Thyroid gland (tissue), 4 donors: ENCODE data around the gene HBA2. TPM values are rescaled to one million over a fixed set of nuclear protein-coding genes. Genes with fewer than 3 reads are reported as not detected.

Source experiments
- DNase-seq, 2 donors: peaks; one replicate each; pipeline ENCODE4 v3.0.0-alpha.2; 2019
- H3K27ac ChIP-seq, 3 donors: fragments of 200-600 bp; sonication (generic); 1 replicate in 2 of 3; 2 replicates in 1 of 3; pipeline ENCODE4 v1.5.1; 2016 to 2019; ENCODE audit warnings: mild to moderate bottlenecking in 1 of 3, moderate library complexity in 1 of 3
- H3K27me3 ChIP-seq: fragments of 200-600 bp; sonication (generic); one replicate; pipeline ENCODE4 v1.5.1; 2019
- H3K36me3 ChIP-seq, 2 donors: fragments of 200-600 bp; sonication (generic); one replicate each; pipeline ENCODE4 v1.5.1; 2016 to 2019
- H3K4me1 ChIP-seq, 2 donors: fragments of 200-600 bp; sonication (generic); one replicate each; pipeline ENCODE4 v1.5.1; 2017 to 2019
- H3K4me3 ChIP-seq, 3 donors: fragments of 200-600 bp; sonication (generic); replicated peaks in 1 of 3; 1 replicate in 2 of 3; 2 replicates in 1 of 3; pipeline ENCODE4 v1.5.1; 2016; ENCODE audit warnings: mild to moderate bottlenecking in 1 of 3
- H3K9me3 ChIP-seq: fragments of 200-600 bp; sonication (generic); one replicate; pipeline ENCODE4 v1.5.1; 2017
- CTCF ChIP-seq, 6 experiments: fragments of 200-600 bp in 3 of 6; fragments of 450-650 bp in 3 of 6; sonication (generic) in 3 of 6; IDR thresholded peaks; one replicate each; pipeline ENCODE4 v1.5.1; 2016 to 2019; ENCODE audit warnings: antibody characterized with exemption in 6 of 6, mild to moderate bottlenecking in 2 of 6, inconsistent platforms in 1 of 6, moderate library complexity in 1 of 6
- POLR2A ChIP-seq, 2 donors: fragments of 450-650 bp; IDR thresholded peaks; one replicate each; pipeline ENCODE4 v1.6.1; 2017; ENCODE audit warnings: antibody characterized with exemption in 2 of 2, mild to moderate bottlenecking in 2 of 2, moderate library complexity in 1 of 2
- WGBS, 2 donors: methylation state at CpG; one replicate each; pipeline ENCODE4 v1.1.5; 2017; 5-methylcytosine and 5-hydroxymethylcytosine counted together
- intact Hi-C: fragments of 100-400 bp; cut with DNase I; formaldehyde crosslinking; loops from one replicate; pipeline ENCODE4 v1.15.1; 2023
- total RNA-seq, 4 donors: library from RNA; depleted of rRNA; stranded (reverse); fragments of >200 nt; gene quantifications; one replicate each; pipeline ENCODE4 v1.2.3, GENCODE V29; 2016

The HBA2 gene
- total RNA-seq, 4 donors from 2014 or later: 21.2 to 136 (median 51.3) TPM

DNA sequence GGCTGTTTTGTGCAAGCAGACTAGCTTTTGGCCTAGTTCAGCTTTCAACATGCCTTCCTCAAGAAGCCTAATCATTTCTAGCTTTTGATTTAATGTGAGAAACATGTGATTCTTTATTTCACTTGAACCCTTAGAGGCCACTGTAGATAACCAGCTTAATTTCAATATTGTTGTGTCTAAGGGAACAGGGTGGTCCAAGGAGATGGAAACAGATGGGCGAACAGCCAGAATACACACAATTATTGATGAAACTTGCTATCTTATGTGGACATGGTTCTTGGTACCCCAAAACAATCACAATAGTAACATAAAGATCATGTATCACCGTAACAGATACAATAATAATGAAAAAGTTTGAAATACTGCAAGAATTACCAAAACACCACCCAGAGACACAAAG is 39.0 kb upstream of the HBA2 start:
- Histone ChIP-seq H3K9me3 (no peaks in the 10 kb centered on the region), H3K27me3 (no peaks in the 10 kb centered on the region), H3K27ac (no peak overlapping the region), H3K4me1 (no peaks in the 10 kb centered on the region), H3K36me3 (no peaks in the 10 kb centered on the region), H3K4me3 (no peak overlapping the region)
- intact Hi-C loops: no loop called here
- no peak for DNase-seq
- TF ChIP-seq CTCF (IDR thresholded peaks at IDR 0.05): no peak
- TF ChIP-seq POLR2A (IDR thresholded peaks at IDR 0.05): no peak
- 92 to 95% methylated on average over 2 of the region's 2 CpGs for WGBS, 2 donors

GRCh38 chr16:138049-138417 is 34.6 kb upstream of the HBA2 start:
- intact Hi-C loops: no loop called here
- H3K9me3 ChIP-seq: no peaks in the 10 kb centered on the region
- no peaks in the 10 kb centered on the region for H3K4me1 ChIP-seq
- WGBS, 2 donors: 1% methylated on average over 13 to 19 of the region's 30 CpGs
- H3K36me3 ChIP-seq: no peaks in the 10 kb centered on the region
- DNase-seq: peak; percentile 17 to 23
- TF ChIP-seq CTCF (IDR thresholded peaks at IDR 0.05): no peak
- no peak for TF ChIP-seq POLR2A (IDR thresholded peaks at IDR 0.05)
- peak overlapping the region; percentile 39 to 69 (median 44) for H3K27ac ChIP-seq
- no peaks in the 10 kb centered on the region for H3K27me3 ChIP-seq
- H3K4me3 ChIP-seq: peak overlapping the region; percentile 14 to 77 (median 74)

DNA sequence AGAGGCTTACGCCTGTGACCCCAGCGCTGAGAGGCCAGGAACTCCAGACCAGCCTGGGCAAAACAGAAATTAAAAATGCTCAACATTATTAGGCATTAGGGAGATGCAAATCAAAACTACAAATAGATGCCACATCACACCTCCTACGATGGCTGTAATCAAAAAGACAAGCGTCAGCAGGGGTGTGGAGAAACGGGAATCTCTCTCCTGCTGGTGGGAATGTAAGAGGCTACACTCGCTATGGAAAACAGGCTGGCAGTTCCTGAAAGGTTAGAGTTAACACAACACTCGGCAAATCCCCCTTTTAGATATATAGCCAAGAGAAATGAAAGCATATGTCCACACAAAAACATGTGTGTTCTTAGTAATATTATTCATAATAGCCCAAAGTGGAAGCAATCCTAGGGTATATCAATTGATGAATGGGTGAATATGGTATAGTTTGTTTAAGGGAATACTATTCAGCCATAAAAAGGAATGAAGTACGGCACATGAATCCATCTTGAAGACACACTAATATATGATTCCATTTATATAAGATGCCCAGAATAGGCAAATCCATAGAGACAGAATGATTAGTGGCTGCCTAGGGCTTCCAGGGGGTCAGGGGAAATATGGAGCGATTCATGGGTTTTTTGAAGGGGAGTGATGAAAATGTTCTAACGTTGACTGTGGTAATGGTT is 32.4 kb upstream of the HBA2 start:
- Histone ChIP-seq H3K27me3 (no peaks in the 10 kb centered on the region), H3K4me1 (no peaks in the 10 kb centered on the region), H3K27ac (no peak overlapping the region), H3K4me3 (no peak overlapping the region), H3K9me3 (no peaks in the 10 kb centered on the region), H3K36me3 (no peaks in the 10 kb centered on the region)
- no peak for DNase-seq
- intact Hi-C loops: no loop called here
- WGBS, 2 donors: 66 to 68% methylated on average over 10 of the region's 10 CpGs
- no peak for TF ChIP-seq POLR2A (IDR thresholded peaks at IDR 0.05)

GRCh38 chr16:142405-142967 is 30.2 kb upstream of the HBA2 start:
- Histone ChIP-seq H3K36me3 (no peaks in the 10 kb centered on the region), H3K4me1 (no peaks in the 10 kb centered on the region), H3K4me3 (no peak overlapping the region), H3K27me3 (no peaks in the 10 kb centered on the region), H3K27ac (no peak overlapping the region), H3K9me3 (no peaks in the 10 kb centered on the region)
- DNase-seq: no peak
- WGBS, 2 donors: 72 to 75% methylated on average over 11 to 12 of the region's 12 CpGs
- intact Hi-C loops: no loop called here
- no peak for TF ChIP-seq CTCF (IDR thresholded peaks at IDR 0.05)
- no peak for TF ChIP-seq POLR2A (IDR thresholded peaks at IDR 0.05)

DNA sequence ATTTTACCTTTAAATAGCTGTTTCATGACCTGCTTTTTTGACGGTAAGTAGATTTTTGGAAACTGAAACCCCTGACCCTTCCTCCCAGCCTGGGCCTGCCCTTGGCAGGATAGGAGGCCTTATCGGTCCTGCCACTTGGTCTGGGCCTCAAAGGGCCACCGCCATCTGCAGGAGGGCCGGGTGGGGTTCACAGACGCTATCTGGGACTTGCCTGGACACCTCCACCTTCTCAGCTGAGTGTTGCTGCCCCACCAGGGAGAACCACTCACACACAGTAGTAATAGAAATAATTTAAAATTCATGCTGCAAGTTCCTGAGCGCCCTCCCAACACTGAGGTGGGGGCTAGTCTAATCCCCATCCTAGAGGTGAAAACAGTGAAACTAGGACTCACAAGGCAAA is 29.6 kb upstream of the HBA2 start:
- no peaks in the 10 kb centered on the region for H3K4me1 ChIP-seq
- DNase-seq: no peak
- intact Hi-C loops: no loop called here
- H3K4me3 ChIP-seq: no peak overlapping the region
- no peak for TF ChIP-seq CTCF (IDR thresholded peaks at IDR 0.05)
- no peak for TF ChIP-seq POLR2A (IDR thresholded peaks at IDR 0.05)
- no peaks in the 10 kb centered on the region for H3K9me3 ChIP-seq
- WGBS, 2 donors: 87 to 90% methylated on average over 6 of the region's 6 CpGs
- H3K27ac ChIP-seq: no peak overlapping the region
- no peaks in the 10 kb centered on the region for H3K27me3 ChIP-seq
- H3K36me3 ChIP-seq: no peaks in the 10 kb centered on the region
